Fibroblast of pulmonary artery (primary cell): ENCODE results near the gene STK11IP.

ENCODE experiments used
- DNase-seq: peaks from one replicate; pipeline ENCODE4 v3.0.0-alpha.2; 2010; ENCODE audit warnings: low read depth
- H3K4me3 ChIP-seq: replicated peaks from 2 replicates; pipeline ENCODE4 v1.5.1; 2011; ENCODE audit warnings: low read depth, mild to moderate bottlenecking, control low read depth, low read length, moderate library complexity
- TF ChIP-seq, protein P1 (sequence below): IDR thresholded peaks from 2 replicates; pipeline ENCODE4 v1.5.1; 2011; ENCODE audit warnings: mild to moderate bottlenecking, control low read depth, low read length, inconsistent platforms; ENCODE audit errors: missing control alignments

Gene STK11IP

GRCh38 chr2:219565130-219566080, 32.3 kb upstream of the STK11IP start:
- no peak overlapping the region for H3K4me3 ChIP-seq
- TF ChIP-seq, protein P1, sequence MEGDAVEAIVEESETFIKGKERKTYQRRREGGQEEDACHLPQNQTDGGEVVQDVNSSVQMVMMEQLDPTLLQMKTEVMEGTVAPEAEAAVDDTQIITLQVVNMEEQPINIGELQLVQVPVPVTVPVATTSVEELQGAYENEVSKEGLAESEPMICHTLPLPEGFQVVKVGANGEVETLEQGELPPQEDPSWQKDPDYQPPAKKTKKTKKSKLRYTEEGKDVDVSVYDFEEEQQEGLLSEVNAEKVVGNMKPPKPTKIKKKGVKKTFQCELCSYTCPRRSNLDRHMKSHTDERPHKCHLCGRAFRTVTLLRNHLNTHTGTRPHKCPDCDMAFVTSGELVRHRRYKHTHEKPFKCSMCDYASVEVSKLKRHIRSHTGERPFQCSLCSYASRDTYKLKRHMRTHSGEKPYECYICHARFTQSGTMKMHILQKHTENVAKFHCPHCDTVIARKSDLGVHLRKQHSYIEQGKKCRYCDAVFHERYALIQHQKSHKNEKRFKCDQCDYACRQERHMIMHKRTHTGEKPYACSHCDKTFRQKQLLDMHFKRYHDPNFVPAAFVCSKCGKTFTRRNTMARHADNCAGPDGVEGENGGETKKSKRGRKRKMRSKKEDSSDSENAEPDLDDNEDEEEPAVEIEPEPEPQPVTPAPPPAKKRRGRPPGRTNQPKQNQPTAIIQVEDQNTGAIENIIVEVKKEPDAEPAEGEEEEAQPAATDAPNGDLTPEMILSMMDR: no peak
- no peak for DNase-seq

DNA sequence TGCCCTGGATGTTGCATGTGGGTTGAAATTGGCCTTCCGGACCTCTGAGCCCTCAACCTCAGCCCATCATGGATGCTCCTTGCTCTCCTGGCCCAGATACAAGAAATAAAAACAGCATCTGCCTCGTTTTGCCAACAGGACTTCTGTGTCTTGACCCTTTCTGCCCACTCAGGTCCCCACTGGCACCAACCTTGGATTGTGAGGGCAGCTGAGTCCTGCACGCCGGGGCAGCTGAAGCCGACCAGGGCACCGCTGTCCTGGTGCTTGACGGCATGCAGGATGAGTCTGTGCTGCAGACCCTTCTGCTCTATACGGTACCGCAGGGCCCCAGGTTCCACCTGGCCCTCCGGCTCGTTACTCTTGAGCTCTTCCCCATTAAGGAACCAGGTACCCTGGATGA, 31.0 kb upstream of the STK11IP start:
- DNase-seq: no peak
- TF ChIP-seq, protein P1: no peak
- no peak overlapping the region for H3K4me3 ChIP-seq

DNA sequence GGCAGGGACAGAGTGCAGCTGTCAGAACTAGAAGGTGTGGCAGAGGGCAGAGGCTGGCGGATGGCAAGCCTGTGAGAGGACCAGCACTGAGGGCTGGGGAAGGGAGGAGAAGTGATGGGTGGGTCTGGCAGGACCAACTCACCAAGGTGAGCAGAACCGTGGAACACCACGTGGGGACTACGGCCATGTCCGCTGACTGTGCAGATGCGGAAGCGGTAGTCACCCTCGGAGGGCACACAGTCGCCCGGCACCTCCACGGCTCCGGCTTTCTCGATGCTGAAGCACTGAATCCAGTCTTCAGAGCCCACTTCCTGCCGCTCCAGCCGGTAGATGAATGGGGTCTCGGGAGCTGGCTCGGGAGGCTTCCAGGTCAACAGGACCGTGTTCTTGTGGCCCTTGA, 30.5 kb upstream of the STK11IP start:
- no peak for DNase-seq
- H3K4me3 ChIP-seq: no peak overlapping the region
- TF ChIP-seq, protein P1: no peak

DNA sequence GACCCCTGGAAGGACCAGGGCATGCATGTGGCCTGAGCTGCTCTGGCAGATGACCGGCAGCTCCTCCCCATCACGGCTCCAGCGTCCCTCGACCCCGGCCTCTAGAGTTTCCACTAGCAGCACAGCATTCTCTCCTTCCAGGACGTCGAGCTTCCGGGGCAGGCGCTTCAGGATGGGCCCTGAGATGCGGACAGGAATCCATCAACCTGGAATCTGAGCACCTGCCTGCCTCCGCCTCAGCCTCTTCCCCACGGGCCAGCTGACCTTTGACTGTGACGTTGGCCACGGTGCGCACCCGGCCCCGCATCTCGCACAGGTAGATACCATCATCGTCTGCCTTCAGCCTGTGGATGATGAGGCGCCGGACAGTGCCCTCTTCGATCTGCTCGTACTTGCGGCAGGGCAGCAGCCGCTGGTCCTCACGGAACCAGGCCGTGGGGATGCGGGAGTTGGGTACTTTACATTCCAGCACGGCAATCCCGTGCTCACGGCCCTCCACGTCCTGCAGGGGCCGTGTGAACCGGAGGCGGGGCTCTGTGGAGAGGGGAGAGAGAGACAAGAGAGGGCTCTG, 29.8 kb upstream of the STK11IP start:
- no peak overlapping the region for H3K4me3 ChIP-seq
- no peak for DNase-seq
- TF ChIP-seq, protein P1: no peak

DNA sequence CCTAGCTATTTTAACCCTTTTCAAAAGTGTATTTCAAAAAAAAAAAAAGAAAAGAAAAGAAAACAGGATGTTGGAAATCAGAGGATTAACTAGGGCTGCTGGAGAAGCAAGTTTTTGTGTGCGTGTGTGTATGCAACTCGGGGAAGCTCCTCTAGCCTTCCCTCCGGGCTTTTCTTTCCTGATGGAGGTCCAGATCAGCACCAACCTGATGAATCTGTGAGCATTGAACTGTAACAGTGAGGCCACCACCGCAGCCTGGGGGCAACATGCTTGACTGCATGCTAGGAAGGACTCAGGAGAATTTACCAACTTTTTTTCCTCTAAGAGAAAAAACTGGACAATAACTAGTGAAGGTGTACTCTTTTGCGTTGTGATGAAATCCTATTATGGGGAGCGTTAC, 28.6 kb upstream of the STK11IP start:
- no peak overlapping the region for H3K4me3 ChIP-seq
- no peak for DNase-seq
- TF ChIP-seq, protein P1: no peak

DNA sequence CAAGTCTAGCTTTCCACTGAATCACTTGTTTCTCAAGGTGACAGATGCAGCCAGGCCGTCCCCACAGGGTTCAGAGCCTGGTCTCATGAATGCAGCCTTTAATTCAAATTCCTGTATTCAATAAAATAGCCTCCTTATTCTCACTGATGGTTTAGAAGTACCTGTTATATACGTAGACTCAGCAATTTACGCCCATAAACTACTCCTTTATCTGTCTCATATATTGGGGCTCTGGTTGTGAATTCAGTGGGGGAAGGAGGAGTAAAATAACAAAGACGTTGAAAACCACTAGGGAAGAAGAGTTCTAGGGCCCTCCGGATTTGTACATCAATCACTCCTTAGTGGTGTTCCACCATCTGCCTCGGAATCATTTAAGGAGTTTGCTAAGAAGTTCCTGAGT, 28.0 kb upstream of the STK11IP start:
- no peak for DNase-seq
- TF ChIP-seq, protein P1: no peak
- H3K4me3 ChIP-seq: peak overlapping the region; percentile 61
